KMS-11 (cell line): Measurements from ENCODE around the gene BCAT1.

ENCODE experiments used
- H2AFZ ChIP-seq: fragments of 200-600 bp; sonication (generic); 2 replicates; pipeline ENCODE4 v1.6.1; 2016; ENCODE audit warnings: antibody characterized with exemption, mixed run types, low read depth
- H3K27ac ChIP-seq: fragments of 200-600 bp; sonication (generic); 2 replicates; pipeline ENCODE4 v1.6.1; 2016; ENCODE audit warnings: mild to moderate bottlenecking, mixed run types
- H3K27me3 ChIP-seq: fragments of 200-600 bp; sonication (generic); 2 replicates; pipeline ENCODE4 v1.6.1; 2017; ENCODE audit warnings: mild to moderate bottlenecking, low read depth, mixed run types, moderate library complexity; ENCODE audit not compliant: insufficient read depth
- H3K36me3 ChIP-seq: fragments of 200-600 bp; sonication (generic); 2 replicates; pipeline ENCODE4 v1.6.1; 2017; ENCODE audit warnings: mild to moderate bottlenecking, mixed run types; ENCODE audit not compliant: insufficient read depth
- H3K4me1 ChIP-seq: fragments of 200-600 bp; sonication (generic); 2 replicates; pipeline ENCODE4 v1.6.1; 2016; ENCODE audit warnings: mild to moderate bottlenecking, low read depth, mixed run types; ENCODE audit not compliant: poor library complexity, severe bottlenecking
- H3K4me2 ChIP-seq: fragments of 200-600 bp; sonication (generic); 2 replicates; pipeline ENCODE4 v1.7.0; 2016; ENCODE audit warnings: mild to moderate bottlenecking, mixed run types
- H3K4me3 ChIP-seq: fragments of 200-600 bp; sonication (generic); IDR thresholded peaks from 2 replicates; pipeline ENCODE4 v1.6.1; 2017; ENCODE audit warnings: low read depth, low read length, mixed read lengths; ENCODE audit not compliant: insufficient read depth
- H3K79me2 ChIP-seq: fragments of 200-600 bp; sonication (generic); 2 replicates; pipeline ENCODE4 v1.6.1; 2016; ENCODE audit warnings: low read depth, mixed run types; ENCODE audit not compliant: insufficient read depth
- H3K9ac ChIP-seq: fragments of 200-600 bp; sonication (generic); 2 replicates; pipeline ENCODE4 v1.6.1; 2016; ENCODE audit warnings: mild to moderate bottlenecking, mixed run types
- H4K20me1 ChIP-seq: fragments of 200-600 bp; sonication (generic); 2 replicates; pipeline ENCODE4 v1.6.1; 2016; ENCODE audit warnings: mild to moderate bottlenecking, mixed run types; ENCODE audit not compliant: insufficient read depth
- TF ChIP-seq, protein P1 (sequence below): fragments of 200-600 bp; sonication (generic); conservative IDR thresholded peaks from 2 replicates; pipeline ENCODE4 v1.6.1; 2017; ENCODE audit warnings: low read depth, mild to moderate bottlenecking, antibody characterized with exemption, low read length, moderate library complexity, mixed read lengths

BCAT1 gene

GRCh38 chr12:24773996-24774395, 174.9 kb downstream of the BCAT1 start:
- no peak overlapping the region for H3K27ac ChIP-seq
- H3K27me3 ChIP-seq, result no peaks in the 10 kb centered on the region
- no peaks in the 10 kb centered on the region for H3K36me3 ChIP-seq

DNA sequence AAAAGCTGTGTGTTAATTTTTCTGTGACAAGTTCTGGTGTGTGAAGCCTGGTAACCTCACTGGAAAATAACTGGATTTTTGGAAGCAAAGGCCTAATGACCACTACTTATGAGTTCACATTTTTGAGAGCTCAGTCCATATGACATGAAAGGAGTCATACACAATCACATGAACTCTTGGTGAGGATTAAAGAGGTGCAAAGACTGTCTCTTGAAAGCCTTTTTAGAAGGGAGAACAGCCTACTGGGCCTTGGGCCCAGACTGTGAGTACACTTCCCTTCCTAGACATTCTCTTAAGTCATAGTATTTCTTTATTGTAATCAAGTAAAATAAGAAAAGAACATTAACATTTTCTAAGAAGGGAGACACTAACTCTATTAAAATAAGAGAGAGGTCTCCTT, 176.1 kb downstream of the BCAT1 start:
- Histone ChIP-seq H3K4me1 (no peaks in the 10 kb centered on the region), H3K4me3 (no peak overlapping the region), H3K36me3 (no peaks in the 10 kb centered on the region), H4K20me1 (no peaks in the 10 kb centered on the region), H3K79me2 (no peaks in the 10 kb centered on the region), H3K27me3 (no peaks in the 10 kb centered on the region), H3K9ac (no peak overlapping the region), H2AFZ (no peak overlapping the region), H3K27ac (no peak overlapping the region), H3K4me2 (no peak overlapping the region)
- TF ChIP-seq, protein P1, sequence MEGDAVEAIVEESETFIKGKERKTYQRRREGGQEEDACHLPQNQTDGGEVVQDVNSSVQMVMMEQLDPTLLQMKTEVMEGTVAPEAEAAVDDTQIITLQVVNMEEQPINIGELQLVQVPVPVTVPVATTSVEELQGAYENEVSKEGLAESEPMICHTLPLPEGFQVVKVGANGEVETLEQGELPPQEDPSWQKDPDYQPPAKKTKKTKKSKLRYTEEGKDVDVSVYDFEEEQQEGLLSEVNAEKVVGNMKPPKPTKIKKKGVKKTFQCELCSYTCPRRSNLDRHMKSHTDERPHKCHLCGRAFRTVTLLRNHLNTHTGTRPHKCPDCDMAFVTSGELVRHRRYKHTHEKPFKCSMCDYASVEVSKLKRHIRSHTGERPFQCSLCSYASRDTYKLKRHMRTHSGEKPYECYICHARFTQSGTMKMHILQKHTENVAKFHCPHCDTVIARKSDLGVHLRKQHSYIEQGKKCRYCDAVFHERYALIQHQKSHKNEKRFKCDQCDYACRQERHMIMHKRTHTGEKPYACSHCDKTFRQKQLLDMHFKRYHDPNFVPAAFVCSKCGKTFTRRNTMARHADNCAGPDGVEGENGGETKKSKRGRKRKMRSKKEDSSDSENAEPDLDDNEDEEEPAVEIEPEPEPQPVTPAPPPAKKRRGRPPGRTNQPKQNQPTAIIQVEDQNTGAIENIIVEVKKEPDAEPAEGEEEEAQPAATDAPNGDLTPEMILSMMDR, result no peak

More at GRCh38 chr12:24773996-24774395, 174.9 kb downstream of the BCAT1 start:
- H4K20me1 ChIP-seq, result no peaks in the 10 kb centered on the region
- TF ChIP-seq, protein P1, result no peak
- H3K9ac ChIP-seq, result no peak overlapping the region
- H3K4me2 ChIP-seq, result no peak overlapping the region
- no peak overlapping the region for H2AFZ ChIP-seq
- H3K4me1 ChIP-seq, result no peaks in the 10 kb centered on the region
- no peaks in the 10 kb centered on the region for H3K79me2 ChIP-seq
- no peak overlapping the region for H3K4me3 ChIP-seq

GRCh38 chr12:24770821-24771220, 178.1 kb downstream of the BCAT1 start:
- no peaks in the 10 kb centered on the region for H3K79me2 ChIP-seq
- no peaks in the 10 kb centered on the region for H4K20me1 ChIP-seq
- no peak overlapping the region for H3K9ac ChIP-seq
- TF ChIP-seq, protein P1, result no peak
- H3K27ac ChIP-seq, result no peak overlapping the region
- no peaks in the 10 kb centered on the region for H3K36me3 ChIP-seq
- no peak overlapping the region for H3K4me3 ChIP-seq
- H3K27me3 ChIP-seq, result no peaks in the 10 kb centered on the region
- no peak overlapping the region for H3K4me2 ChIP-seq
- no peak overlapping the region for H2AFZ ChIP-seq
- no peaks in the 10 kb centered on the region for H3K4me1 ChIP-seq

- Histone ChIP-seq H3K4me1 (no peaks in the 10 kb centered on the region), H3K79me2 (no peaks in the 10 kb centered on the region), H2AFZ (no peak overlapping the region), H3K27ac (no peak overlapping the region), H3K9ac (no peak overlapping the region), H3K4me2 (no peak overlapping the region), H3K36me3 (no peaks in the 10 kb centered on the region), H4K20me1 (no peaks in the 10 kb centered on the region), H3K27me3 (no peaks in the 10 kb centered on the region), H3K4me3 (no peak overlapping the region)
- TF ChIP-seq, protein P1, result no peak
Observed at GRCh38 chr12:24770334-24770733, 178.6 kb downstream of the BCAT1 start.
